H1 (cell line): ENCODE measurements around the gene SVEP1. TPM values are rescaled to one million over a fixed set of nuclear protein-coding genes. Genes with fewer than 3 reads are reported as not detected.

Experiments used
- CTCF ChIA-PET: fragments of 300-600 bp; sonication (Branson Sonifier 250); formaldehyde crosslinking; loops from one replicate; lab custom pipeline; 2021; ENCODE audit not compliant: partially characterized antibody; lab: Charles Lee
- POLR2A ChIA-PET: fragments of 300-600 bp; sonication (Branson Sonifier 250); formaldehyde crosslinking; loops from one replicate; lab custom pipeline; 2021; ENCODE audit warnings: inconsistent platforms; ENCODE audit not compliant: partially characterized antibody; lab: Charles Lee
- DNase-seq, 2 experiments: peaks; one replicate each; pipeline versions ENCODE4 v3.0.0 to v3.0.0-alpha.2; 2010 to 2022; ENCODE audit warnings: low spot score in 2 of 2, low read depth in 1 of 2, mixed read lengths in 1 of 2
- FAIRE-seq: peaks from 2 replicates; lab custom pipeline; 2011; peaks lifted over from hg19 to GRCh38; lab: Jason Lieb, UNC
- H2AFZ ChIP-seq: 2 replicates; pipeline ENCODE4 v1.8.1; 2012; ENCODE audit warnings: low read length, inconsistent platforms
- H2AK5ac ChIP-seq: 2 replicates; pipeline ENCODE4 v1.6.1; 2013; ENCODE audit warnings: low read depth, low read length
- H2BK120ac ChIP-seq: replicated peaks from 2 replicates; pipeline ENCODE3; 2013; ENCODE audit warnings: low read depth, low read length, inconsistent platforms
- H2BK12ac ChIP-seq: 2 replicates; pipeline ENCODE4 v1.6.1; 2013; ENCODE audit warnings: low read depth, low read length
- H2BK15ac ChIP-seq: 2 replicates; pipeline ENCODE4 v1.6.1; 2013; ENCODE audit warnings: low read length
- H2BK20ac ChIP-seq: 2 replicates; pipeline ENCODE4 v1.6.1; 2013; ENCODE audit warnings: low read length
- H2BK5ac ChIP-seq: 2 replicates; pipeline ENCODE4 v1.6.1; 2013; ENCODE audit warnings: low read depth, low read length
- H3K14ac ChIP-seq: 2 replicates; pipeline ENCODE4 v1.6.1; 2013; ENCODE audit warnings: inconsistent platforms; ENCODE audit not compliant: insufficient read length
- H3K18ac ChIP-seq: 2 replicates; pipeline ENCODE4 v1.6.1; 2013; ENCODE audit warnings: low read length; ENCODE audit errors: extremely low read depth
- H3K23ac ChIP-seq: 2 replicates; pipeline ENCODE4 v1.6.1; 2013; ENCODE audit warnings: inconsistent platforms; ENCODE audit not compliant: insufficient read length
- H3K23me2 ChIP-seq: 2 replicates; pipeline ENCODE4 v1.6.1; 2013; ENCODE audit warnings: low read depth, low read length
- H3K27ac ChIP-seq: 2 replicates; pipeline ENCODE4 v1.6.1; 2011; ENCODE audit warnings: low read depth, low read length, inconsistent platforms
- H3K27me3 ChIP-seq, 4 experiments: replicated peaks in 1 of 4; 1 replicate in 1 of 4; 2 replicates in 3 of 4; pipeline versions ENCODE4 v1.6.1 to v1.8.1; 2011 to 2013; ENCODE audit warnings: low read length in 3 of 4, mild to moderate bottlenecking in 3 of 4, inconsistent platforms in 2 of 4, mixed read lengths in 2 of 4, moderate library complexity in 1 of 4; ENCODE audit not compliant: control insufficient read depth in 3 of 4, insufficient read depth in 3 of 4; ENCODE audit errors: extremely low read depth in 1 of 4
- H3K36me3 ChIP-seq, 4 experiments: 2 replicates each; pipeline versions ENCODE4 v1.6.1 to v1.8.1; 2011 to 2013; ENCODE audit warnings: mild to moderate bottlenecking in 4 of 4, low read length in 3 of 4, moderate library complexity in 2 of 4, control low read depth in 1 of 4, inconsistent platforms in 1 of 4; ENCODE audit not compliant: insufficient read depth in 4 of 4, control insufficient read depth in 2 of 4
- H3K4ac ChIP-seq: replicated peaks from 2 replicates; pipeline ENCODE3; 2013; ENCODE audit warnings: low read length, low read depth, mixed read lengths, inconsistent platforms; ENCODE audit not compliant: insufficient read length
- H3K4me1 ChIP-seq, 4 experiments: replicated peaks in 1 of 4; 1 replicate in 1 of 4; 2 replicates in 3 of 4; pipeline versions ENCODE4 v1.6.1 to v1.8.1; 2011 to 2013; ENCODE audit warnings: low read length in 3 of 4, inconsistent platforms in 2 of 4, mixed read lengths in 1 of 4; ENCODE audit not compliant: insufficient read depth in 4 of 4, control insufficient read depth in 3 of 4
- H3K4me2 ChIP-seq, 2 experiments: 2 replicates each; pipeline versions ENCODE4 v1.6.1 to v1.8.1; 2011 to 2013; ENCODE audit warnings: low read depth in 2 of 2, low read length in 2 of 2, control low read depth in 1 of 2, inconsistent platforms in 1 of 2, mild to moderate bottlenecking in 1 of 2; ENCODE audit not compliant: insufficient read depth in 1 of 2
- H3K4me3 ChIP-seq, 4 experiments: fragments of 200-600, 300-600 bp in 1 of 4; sonication (generic), shearing (Covaris generic), sonication (Bioruptor Twin) in 1 of 4; 2 replicates each; pipeline versions ENCODE4 v1.5.1 to v1.8.1; 2011 to 2016; ENCODE audit warnings: low read length in 4 of 4, low read depth in 3 of 4, control low read depth in 2 of 4, inconsistent platforms in 2 of 4, mild to moderate bottlenecking in 2 of 4, mixed read lengths in 1 of 4, moderate library complexity in 1 of 4; ENCODE audit not compliant: insufficient read depth in 2 of 4; ENCODE audit errors: extremely low read depth in 1 of 4
- H3K56ac ChIP-seq: replicated peaks from 2 replicates; pipeline ENCODE3; 2013; ENCODE audit warnings: low read depth, mild to moderate bottlenecking, mixed read lengths, low read length, inconsistent platforms; ENCODE audit not compliant: insufficient read length
- H3K79me1 ChIP-seq: 2 replicates; pipeline ENCODE4 v1.6.1; 2013; ENCODE audit warnings: low read depth, low read length, control low read depth
- H3K79me2 ChIP-seq, 2 experiments: 2 replicates each; pipeline versions ENCODE4 v1.6.1 to v1.8.1; 2012 to 2013; ENCODE audit warnings: low read length in 2 of 2, mild to moderate bottlenecking in 2 of 2, inconsistent platforms in 1 of 2; ENCODE audit not compliant: insufficient read depth in 2 of 2, control insufficient read depth in 1 of 2
- H3K9ac ChIP-seq, 4 experiments: replicated peaks in 1 of 4; 1 replicate in 1 of 4; 2 replicates in 3 of 4; pipeline versions ENCODE4 v1.6.1 to v1.8.1; 2011 to 2013; ENCODE audit warnings: low read depth in 3 of 4, low read length in 3 of 4, control low read depth in 2 of 4, mild to moderate bottlenecking in 2 of 4, moderate library complexity in 2 of 4, inconsistent platforms in 1 of 4; ENCODE audit errors: extremely low read depth in 1 of 4
- H3K9me3 ChIP-seq, 2 experiments: 2 replicates each; pipeline versions ENCODE4 v1.6.1 to v1.8.1; 2012 to 2013; ENCODE audit warnings: mild to moderate bottlenecking in 2 of 2, moderate library complexity in 2 of 2, control low read depth in 1 of 2, inconsistent platforms in 1 of 2, low read depth in 1 of 2, low read length in 1 of 2, mixed read lengths in 1 of 2; ENCODE audit not compliant: insufficient read depth in 2 of 2
- H4K20me1 ChIP-seq, 2 experiments: replicated peaks in 1 of 2; 2 replicates each; pipeline versions ENCODE3 to v1.8.1; 2011 to 2013; ENCODE audit warnings: inconsistent platforms in 2 of 2, low read length in 2 of 2, mild to moderate bottlenecking in 1 of 2; ENCODE audit not compliant: insufficient read depth in 2 of 2, control insufficient read depth in 1 of 2
- H4K5ac ChIP-seq: 2 replicates; pipeline ENCODE4 v1.6.1; 2013; ENCODE audit warnings: low read length, low read depth, mixed read lengths, inconsistent platforms; ENCODE audit not compliant: insufficient read length
- H4K8ac ChIP-seq: 2 replicates; pipeline ENCODE4 v1.8.0; 2013; ENCODE audit warnings: mild to moderate bottlenecking, moderate library complexity, low read length, inconsistent platforms; ENCODE audit not compliant: insufficient read depth; ENCODE audit errors: extremely low read depth
- H4K91ac ChIP-seq: replicated peaks from 2 replicates; pipeline ENCODE3; 2013; ENCODE audit warnings: low read length, mixed read lengths, inconsistent platforms; ENCODE audit not compliant: insufficient read length
- HDAC2 ChIP-seq, 2 experiments: fragments of 300-600 bp in 1 of 2; sonication (generic) in 1 of 2; IDR thresholded peaks; 2 replicates each; pipeline ENCODE4 v1.6.1; 2011 to 2012; ENCODE audit warnings: low read depth in 2 of 2, low read length in 2 of 2, mild to moderate bottlenecking in 2 of 2, moderate library complexity in 2 of 2, borderline replicate concordance in 1 of 2, inconsistent platforms in 1 of 2
- WGBS, 2 experiments: shearing (Covaris generic) in 1 of 2; methylation state at CpG; one replicate each; pipeline versions ENCODE4 v1.1.6 to v1.1.7; 2013 to 2015; ENCODE audit warnings: low lambda C conversion rate in 2 of 2, mixed read lengths in 2 of 2, inconsistent platforms in 1 of 2, low coverage in 1 of 2, missing lambda C conversion rate in 1 of 2; ENCODE audit not compliant: insufficient replicate concordance in 2 of 2, insufficient coverage in 1 of 2, insufficient read length in 1 of 2; ENCODE audit errors: extremely low coverage in 1 of 2, missing lambda C conversion rate in 1 of 2; 5-methylcytosine and 5-hydroxymethylcytosine counted together
- polyA plus RNA-seq, 7 experiments: library from polyadenylated mRNA; depleted of rRNA in 3 of 7; stranded (reverse) in 5 of 7; unstranded in 2 of 7; fragments of >200 nt in 5 of 7; fragments of 200-250 nt in 2 of 7; gene quantifications; 1 replicate in 5 of 7; 2 replicates in 1 of 7; 4 replicates in 1 of 7; pipeline versions ENCODE4 v1.2.1 to v1.2.3, GENCODE V29; 2011 to 2013; ENCODE audit warnings: missing spikeins in 2 of 7, mixed read lengths in 2 of 7
- total RNA-seq: library from RNA; stranded (reverse); fragmentation: NEBNext Ultra II Directional; extraction: Animal tissue kit (Norgen Biotek cat#: 25700); gene quantifications from 2 replicates; pipeline ENCODE4 v1.2.1, GENCODE V29; 2021

The SVEP1 gene
- total and polyA plus RNA-seq, 2 of the 8 experiments (the other 6 are each of a cell fraction or from before 2014, with no cell fraction given) = 0.11 to 0.37 TPM

GRCh38 chr9:110404473-110404872 is 175.1 kb downstream of the SVEP1 start:
- H2BK15ac ChIP-seq = no peak overlapping the region
- no peak for FAIRE-seq
- no peak overlapping the region for H3K4ac ChIP-seq

More at GRCh38 chr9:110404473-110404872, 175.1 kb downstream of the SVEP1 start:
- Histone ChIP-seq H3K23me2 (no peaks in the 10 kb centered on the region), H2AK5ac (no peak overlapping the region), H2BK5ac (no peak overlapping the region), H3K27ac (no peak overlapping the region), H3K79me1 (no peaks in the 10 kb centered on the region), H3K9me3 (no peaks in the 10 kb centered on the region), H3K36me3 (no peaks in the 10 kb centered on the region), H4K20me1 (no peaks in the 10 kb centered on the region), H2BK20ac (no peak overlapping the region), H4K5ac (no peak overlapping the region), H2BK12ac (no peak overlapping the region), H3K56ac (no peak overlapping the region), H3K27me3 (0 out of 7 replicates have a peak, but pooled peaks cover 0 to 3% (median 0%) of the 10 kb centered on the region in 4 experiments), H4K91ac (no peak overlapping the region), H3K4me3 (no peak overlapping the region), H3K4me1 (no peaks in the 10 kb centered on the region), H3K9ac (no peak overlapping the region), H4K8ac (no peak overlapping the region), H3K79me2 (no peaks in the 10 kb centered on the region)
- 90% methylated on average over 4 of the region's 4 CpGs; no CpG with 5 or more reads in 1 of the 2 experiments for WGBS, 2 experiments
- POLR2A ChIA-PET = no interaction called here
- no peak for DNase-seq
- TF ChIP-seq HDAC2 (IDR thresholded peaks at IDR 0.05; ENCODE audit: borderline replicate concordance in 1 of 2, low read depth in 2 of 2, low read length in 2 of 2) = no peak
- TF ChIP-seq, all 59 proteins: peak for 0
- H3K23ac ChIP-seq = no peak overlapping the region
- CTCF ChIA-PET = no interaction called here
- H2BK120ac ChIP-seq = no peak overlapping the region
- no peak overlapping the region for H2AFZ ChIP-seq
- H3K14ac ChIP-seq = no peak overlapping the region
- H3K18ac ChIP-seq = no peak overlapping the region
- no peak overlapping the region for H3K4me2 ChIP-seq
